HCT116 (cell line): Measurements from ENCODE around the gene ENTPD6.

Experiments
- CEBPB ChIP-seq: IDR thresholded peaks from 2 replicates; pipeline ENCODE4 v1.6.1; 2012; ENCODE audit warnings: low read depth
- EGR1 ChIP-seq: IDR thresholded peaks from 2 replicates; pipeline ENCODE4 v1.6.1; 2012; ENCODE audit warnings: low read depth
- EZH2 ChIP-seq: fragments of 200-600 bp; sonication (generic); IDR thresholded peaks from 2 replicates; pipeline ENCODE4 v1.6.1; 2017; ENCODE audit warnings: antibody characterized with exemption, mixed run types
- FOSL1 ChIP-seq: IDR thresholded peaks from 2 replicates; pipeline ENCODE4 v1.6.1; 2012; ENCODE audit warnings: low read depth
- POLR2A ChIP-seq: IDR thresholded peaks from 2 replicates; pipeline ENCODE4 v1.7.0; 2011; ENCODE audit warnings: borderline replicate concordance; ENCODE audit not compliant: insufficient read depth, insufficient read length; ENCODE audit errors: extremely low read depth
- POLR2AphosphoS5 ChIP-seq: IDR thresholded peaks from 2 replicates; pipeline ENCODE4 v1.6.1; 2011; ENCODE audit warnings: mild to moderate bottlenecking, low read depth, low read length, moderate library complexity
- RAD21 ChIP-seq: IDR thresholded peaks from 2 replicates; pipeline ENCODE4 v1.6.1; 2012; ENCODE audit warnings: low read depth, mild to moderate bottlenecking
- SRF ChIP-seq: IDR thresholded peaks from 2 replicates; pipeline ENCODE4 v1.6.1; 2012; ENCODE audit warnings: low read depth
- TCF7L2 ChIP-seq: IDR thresholded peaks from 2 replicates; pipeline ENCODE4 v1.7.0; 2011; ENCODE audit warnings: borderline replicate concordance, inconsistent platforms; ENCODE audit not compliant: insufficient read depth, insufficient read length; ENCODE audit errors: extremely low read depth
- YY1 ChIP-seq: IDR thresholded peaks from 2 replicates; pipeline ENCODE4 v1.6.1; 2011; ENCODE audit warnings: low read length, low read depth, moderate library complexity, mild to moderate bottlenecking; ENCODE audit not compliant: insufficient replicate concordance; ENCODE audit errors: extremely low read depth
- ZNF274 ChIP-seq: fragments of 200-500 bp; sonication (Bioruptor generic); IDR thresholded peaks from 2 replicates; pipeline ENCODE4 v1.6.1; 2014; ENCODE audit warnings: mild to moderate bottlenecking, low read depth, low read length, inconsistent platforms
- TF ChIP-seq, protein P1 (sequence below), 3 experiments: fragments of 200-600 bp in 1 of 3; sonication (generic) in 1 of 3; IDR thresholded peaks in 2 of 3; conservative IDR thresholded peaks in 1 of 3; 2 replicates each; pipeline ENCODE4 v1.5.1; 2012 to 2017; ENCODE audit warnings: low read depth in 2 of 3, low read length in 2 of 3, antibody characterized with exemption in 1 of 3, borderline replicate concordance in 1 of 3, control low read depth in 1 of 3, mild to moderate bottlenecking in 1 of 3, mixed read lengths in 1 of 3, mixed run types in 1 of 3, moderate library complexity in 1 of 3; ENCODE audit not compliant: insufficient read depth in 1 of 3
- TF ChIP-seq, protein P2 (sequence below): IDR thresholded peaks from 2 replicates; pipeline ENCODE4 v1.6.1; 2012
- TF ChIP-seq, protein P3 (sequence below): IDR thresholded peaks from 2 replicates; pipeline ENCODE4 v1.6.1; 2012

DNA sequence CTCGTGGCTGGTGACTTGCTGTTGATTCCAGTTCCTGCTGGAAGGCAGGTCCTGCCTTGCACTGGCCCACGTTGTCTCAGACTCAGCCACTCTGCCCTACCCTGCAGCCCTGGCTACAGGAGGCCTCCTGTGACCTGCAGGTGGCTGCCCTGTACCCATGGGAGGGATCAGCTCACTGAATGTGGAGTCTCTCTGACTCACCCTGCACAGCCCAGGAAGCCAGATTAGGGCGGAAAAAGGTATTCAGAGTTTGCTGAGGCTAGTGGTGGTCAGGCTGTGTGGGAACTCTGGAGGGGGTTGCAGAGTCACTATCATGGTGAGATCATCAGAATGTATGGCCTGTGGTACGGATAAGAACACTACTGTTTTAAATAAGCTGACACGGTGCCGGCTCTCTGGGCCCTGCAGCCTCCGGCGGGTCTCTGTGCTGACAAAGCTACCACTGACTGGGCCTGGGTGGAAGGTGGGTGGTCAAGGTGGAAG lies 27.7 kb downstream of the ENTPD6 start:
- peak; percentile 53 for TF ChIP-seq POLR2AphosphoS5
- no peak for TF ChIP-seq EZH2
- TF ChIP-seq, protein P1, sequence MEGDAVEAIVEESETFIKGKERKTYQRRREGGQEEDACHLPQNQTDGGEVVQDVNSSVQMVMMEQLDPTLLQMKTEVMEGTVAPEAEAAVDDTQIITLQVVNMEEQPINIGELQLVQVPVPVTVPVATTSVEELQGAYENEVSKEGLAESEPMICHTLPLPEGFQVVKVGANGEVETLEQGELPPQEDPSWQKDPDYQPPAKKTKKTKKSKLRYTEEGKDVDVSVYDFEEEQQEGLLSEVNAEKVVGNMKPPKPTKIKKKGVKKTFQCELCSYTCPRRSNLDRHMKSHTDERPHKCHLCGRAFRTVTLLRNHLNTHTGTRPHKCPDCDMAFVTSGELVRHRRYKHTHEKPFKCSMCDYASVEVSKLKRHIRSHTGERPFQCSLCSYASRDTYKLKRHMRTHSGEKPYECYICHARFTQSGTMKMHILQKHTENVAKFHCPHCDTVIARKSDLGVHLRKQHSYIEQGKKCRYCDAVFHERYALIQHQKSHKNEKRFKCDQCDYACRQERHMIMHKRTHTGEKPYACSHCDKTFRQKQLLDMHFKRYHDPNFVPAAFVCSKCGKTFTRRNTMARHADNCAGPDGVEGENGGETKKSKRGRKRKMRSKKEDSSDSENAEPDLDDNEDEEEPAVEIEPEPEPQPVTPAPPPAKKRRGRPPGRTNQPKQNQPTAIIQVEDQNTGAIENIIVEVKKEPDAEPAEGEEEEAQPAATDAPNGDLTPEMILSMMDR (IDR thresholded peaks at IDR 0.05 in 2 of 3, conservative IDR thresholded peaks at IDR 0.05 in 1 of 3; ENCODE audit: borderline replicate concordance in 1 of 3, insufficient read depth in 1 of 3, low read depth in 2 of 3, low read length in 2 of 3) = peak; percentile 23 to 37 (median 32); a peak in 4 of 6 replicates
- TF ChIP-seq YY1 = peak; percentile 12
- no peak for TF ChIP-seq TCF7L2
- TF ChIP-seq, protein P2, sequence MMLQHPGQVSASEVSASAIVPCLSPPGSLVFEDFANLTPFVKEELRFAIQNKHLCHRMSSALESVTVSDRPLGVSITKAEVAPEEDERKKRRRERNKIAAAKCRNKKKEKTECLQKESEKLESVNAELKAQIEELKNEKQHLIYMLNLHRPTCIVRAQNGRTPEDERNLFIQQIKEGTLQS = no peak
- no peak for TF ChIP-seq SRF
- TF ChIP-seq CEBPB = no peak
- TF ChIP-seq, protein P3, sequence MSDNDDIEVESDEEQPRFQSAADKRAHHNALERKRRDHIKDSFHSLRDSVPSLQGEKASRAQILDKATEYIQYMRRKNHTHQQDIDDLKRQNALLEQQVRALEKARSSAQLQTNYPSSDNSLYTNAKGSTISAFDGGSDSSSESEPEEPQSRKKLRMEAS = no peak; the same call in 1 of the 2 replicates
- no peak for TF ChIP-seq ZNF274
- peak; percentile 46; the same call in 1 of the 2 replicates for TF ChIP-seq FOSL1
- no peak for TF ChIP-seq POLR2A
- TF ChIP-seq EGR1 = no peak
- TF ChIP-seq RAD21 = peak; percentile 65
